H1 (cell line): ENCODE data around the gene MID1.

Experiments used
- EZH2 ChIP-seq: fragments of 200-600 bp; sonication (generic); IDR thresholded peaks from 2 replicates; pipeline ENCODE4 v1.7.1; 2012; ENCODE audit warnings: low read depth, mild to moderate bottlenecking, moderate library complexity, low read length, inconsistent platforms; ENCODE audit not compliant: severe bottlenecking
- TAF1 ChIP-seq: IDR thresholded peaks from 2 replicates; pipeline ENCODE4 v1.6.1; 2011; ENCODE audit warnings: mild to moderate bottlenecking, low read depth, low read length

DNA sequence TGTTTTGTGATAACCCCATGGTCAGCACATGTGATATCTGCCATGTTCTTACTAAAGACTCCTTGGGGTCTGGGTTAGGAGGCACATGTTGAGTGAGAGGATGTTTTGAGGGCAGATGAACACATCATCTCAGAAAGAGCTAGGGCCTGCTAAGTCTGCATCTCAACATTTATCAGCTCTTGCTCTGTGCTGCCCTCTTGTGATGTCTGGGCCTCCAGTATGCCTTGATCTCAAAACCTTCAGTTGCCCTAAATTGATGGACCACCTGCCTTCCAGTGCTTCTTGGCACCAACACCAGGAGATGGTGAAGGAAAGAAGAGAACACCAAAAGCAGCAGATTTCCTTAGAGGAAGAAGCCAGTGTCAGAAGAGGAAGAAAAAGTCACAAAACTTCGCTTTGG lies 22.5 kb downstream of the MID1 start:
- TF ChIP-seq TAF1: no peak
- TF ChIP-seq EZH2: no peak
